Measurements from ENCODE around the gene LRP5. TPM values are rescaled to one million over a fixed set of nuclear protein-coding genes. Genes with fewer than 3 reads are reported as not detected.

LRP5 gene
- total and polyA plus RNA-seq, 5 donors: 57.1 to 88.8 (median 71.8) TPM

- WGBS: 83% methylated on average over 15 of the region's 15 CpGs
- no peak for DNase-seq
- peaks cover 18% of the 10 kb centered on the region for H3K4me1 ChIP-seq (ENCODE audit: control insufficient read depth, insufficient read depth, low read length)
- intact Hi-C loops (cut with DNase I): no loop called here
- ATAC-seq: no peak
- H3K27ac ChIP-seq (ENCODE audit: low read length): no peak overlapping the region
- no peaks in the 10 kb centered on the region for H3K27me3 ChIP-seq (ENCODE audit: control insufficient read depth, insufficient read depth)
- no peaks in the 10 kb centered on the region for H3K9me3 ChIP-seq (ENCODE audit: control insufficient read depth, low read length)
- H3K4me3 ChIP-seq (ENCODE audit: low read length): no peak overlapping the region
Measured at GRCh38 chr11:68349461-68350249, 37.3 kb downstream of the LRP5 start.

GRCh38 chr11:68350759-68351449, 38.5 kb downstream of the LRP5 start:
- 91% methylated on average over 28 of the region's 28 CpGs for WGBS
- intact Hi-C loops (cut with DNase I): no loop called here
- H3K27ac ChIP-seq (ENCODE audit: low read length): peak overlapping the region; percentile 82
- peaks cover 21% of the 10 kb centered on the region for H3K4me1 ChIP-seq (ENCODE audit: control insufficient read depth, insufficient read depth, low read length)
- ATAC-seq (no peak), DNase-seq (no peak)
- no peaks in the 10 kb centered on the region for H3K9me3 ChIP-seq (ENCODE audit: control insufficient read depth, low read length)
- H3K27me3 ChIP-seq (ENCODE audit: control insufficient read depth, insufficient read depth): no peaks in the 10 kb centered on the region
- H3K4me3 ChIP-seq (ENCODE audit: low read length): no peak overlapping the region

- no peaks in the 10 kb centered on the region for H3K9me3 ChIP-seq (ENCODE audit: control insufficient read depth, low read length)
- peak overlapping the region; percentile 82 for H3K27ac ChIP-seq (ENCODE audit: low read length)
- DNase-seq: no peak
- WGBS: 90% methylated on average over 32 of the region's 32 CpGs
- H3K4me3 ChIP-seq (ENCODE audit: low read length): no peak overlapping the region
- no peaks in the 10 kb centered on the region for H3K27me3 ChIP-seq (ENCODE audit: control insufficient read depth, insufficient read depth)
- intact Hi-C loops (cut with DNase I): no loop called here
- peaks cover 18% of the 10 kb centered on the region for H3K4me1 ChIP-seq (ENCODE audit: control insufficient read depth, insufficient read depth, low read length)
- ATAC-seq: peak; percentile 3 to 7
Measured at GRCh38 chr11:68351450-68352275, 39.3 kb downstream of the LRP5 start.

- no peaks in the 10 kb centered on the region for H3K27me3 ChIP-seq (ENCODE audit: control insufficient read depth, insufficient read depth)
- ATAC-seq: no peak
- H3K27ac ChIP-seq (ENCODE audit: low read length): peak overlapping the region; percentile 82
- 98% methylated on average over 4 of the region's 4 CpGs for WGBS
- H3K4me3 ChIP-seq (ENCODE audit: low read length): no peak overlapping the region
- H3K9me3 ChIP-seq (ENCODE audit: control insufficient read depth, low read length): no peaks in the 10 kb centered on the region
- peaks cover 12% of the 10 kb centered on the region for H3K4me1 ChIP-seq (ENCODE audit: control insufficient read depth, insufficient read depth, low read length)
- intact Hi-C loops (cut with DNase I): no loop called here
- no peak for DNase-seq
Measured at GRCh38 chr11:68352591-68352990, 40.2 kb downstream of the LRP5 start.

GRCh38 chr11:68353118-68353517, 40.7 kb downstream of the LRP5 start:
- DNase-seq: no peak
- intact Hi-C loops (cut with DNase I): no loop called here
- Histone ChIP-seq H3K27ac (ENCODE audit: low read length) (peak overlapping the region; percentile 82), H3K4me3 (ENCODE audit: low read length) (no peak overlapping the region), H3K9me3 (ENCODE audit: control insufficient read depth, low read length) (no peaks in the 10 kb centered on the region), H3K27me3 (ENCODE audit: control insufficient read depth, insufficient read depth) (no peaks in the 10 kb centered on the region), H3K4me1 (ENCODE audit: control insufficient read depth, insufficient read depth, low read length) (peaks cover 14% of the 10 kb centered on the region)
- ATAC-seq: peak in 1 of 2 donors; percentile 1
- WGBS: 73% methylated on average over 7 of the region's 7 CpGs

- H3K27ac ChIP-seq (ENCODE audit: low read length): peak overlapping the region; percentile 82
- WGBS: 76% methylated on average over 11 of the region's 11 CpGs
- no peaks in the 10 kb centered on the region for H3K9me3 ChIP-seq (ENCODE audit: control insufficient read depth, low read length)
- peak in 1 of 2 donors; percentile 5 for ATAC-seq
- DNase-seq: peak in 1 of 3 donors; percentile 23
- no peak overlapping the region for H3K4me3 ChIP-seq (ENCODE audit: low read length)
- peaks cover 14% of the 10 kb centered on the region for H3K4me1 ChIP-seq (ENCODE audit: control insufficient read depth, insufficient read depth, low read length)
- no peaks in the 10 kb centered on the region for H3K27me3 ChIP-seq (ENCODE audit: control insufficient read depth, insufficient read depth)
- intact Hi-C loops (cut with DNase I): no loop called here
Measured at GRCh38 chr11:68353669-68354068, 41.3 kb downstream of the LRP5 start.

GRCh38 chr11:68354148-68354872, 41.9 kb downstream of the LRP5 start:
- peaks cover 14% of the 10 kb centered on the region for H3K4me1 ChIP-seq (ENCODE audit: control insufficient read depth, insufficient read depth, low read length)
- ATAC-seq: peak; percentile 86 to 90
- 35% methylated on average over 27 of the region's 27 CpGs for WGBS

GRCh38 chr11:68355471-68355870, 43.1 kb downstream of the LRP5 start:
- Histone ChIP-seq H3K27me3 (ENCODE audit: control insufficient read depth, insufficient read depth) (no peaks in the 10 kb centered on the region), H3K4me3 (ENCODE audit: low read length) (no peak overlapping the region), H3K4me1 (ENCODE audit: control insufficient read depth, insufficient read depth, low read length) (peaks cover 11% of the 10 kb centered on the region), H3K9me3 (ENCODE audit: control insufficient read depth, low read length) (no peaks in the 10 kb centered on the region), H3K27ac (ENCODE audit: low read length) (no peak overlapping the region)
- intact Hi-C loops (cut with DNase I): no loop called here
- no peak for DNase-seq
- ATAC-seq: no peak
- whole genome bisulfite sequencing: 97% methylated on average over 7 of the region's 7 CpGs

More at GRCh38 chr11:68354148-68354872, 41.9 kb downstream of the LRP5 start:
- H3K4me3 ChIP-seq (ENCODE audit: low read length): no peak overlapping the region
- intact Hi-C loops (cut with DNase I): no loop called here
- H3K27me3 ChIP-seq (ENCODE audit: control insufficient read depth, insufficient read depth): no peaks in the 10 kb centered on the region
- DNase-seq: peak; percentile 92 to 94 (median 94)
- peak overlapping the region; percentile 82 for H3K27ac ChIP-seq (ENCODE audit: low read length)
- H3K9me3 ChIP-seq (ENCODE audit: control insufficient read depth, low read length): no peaks in the 10 kb centered on the region

- peak overlapping the region; percentile 63 for H3K27ac ChIP-seq (ENCODE audit: low read length)
- WGBS: 80% methylated on average over 14 of the region's 14 CpGs
- no peaks in the 10 kb centered on the region for H3K27me3 ChIP-seq (ENCODE audit: control insufficient read depth, insufficient read depth)
- ATAC-seq (no peak), DNase-seq (no peak)
- peaks cover 8% of the 10 kb centered on the region for H3K4me1 ChIP-seq (ENCODE audit: control insufficient read depth, insufficient read depth, low read length)
- intact Hi-C loops (cut with DNase I): no loop called here
- H3K9me3 ChIP-seq (ENCODE audit: control insufficient read depth, low read length): no peaks in the 10 kb centered on the region
- no peak overlapping the region for H3K4me3 ChIP-seq (ENCODE audit: low read length)
Measured at GRCh38 chr11:68357568-68357967, 45.2 kb downstream of the LRP5 start.

GRCh38 chr11:68358416-68358815, 46.0 kb downstream of the LRP5 start:
- H3K4me3 ChIP-seq (ENCODE audit: low read length): no peak overlapping the region
- 75% methylated on average over 6 of the region's 6 CpGs for WGBS
- ATAC-seq (no peak), DNase-seq (no peak)
- H3K9me3 ChIP-seq (ENCODE audit: control insufficient read depth, low read length): no peaks in the 10 kb centered on the region
- no peaks in the 10 kb centered on the region for H3K27me3 ChIP-seq (ENCODE audit: control insufficient read depth, insufficient read depth)
- intact Hi-C loops (cut with DNase I): no loop called here
- no peak overlapping the region for H3K27ac ChIP-seq (ENCODE audit: low read length)
- peaks cover 6% of the 10 kb centered on the region for H3K4me1 ChIP-seq (ENCODE audit: control insufficient read depth, insufficient read depth, low read length)
